OCI-LY3 (cell line): ENCODE measurements around the gene SCYL2.

Experiments used
- H2AFZ ChIP-seq: fragments of 200-600, 300-600 bp; shearing (Covaris generic); 2 replicates; pipeline ENCODE4 v1.6.0; 2014; ENCODE audit warnings: antibody characterized with exemption, low read depth, low read length
- H3K27ac ChIP-seq: fragments of 200-600, 300-600 bp; sonication (generic); 2 replicates; pipeline ENCODE4 v1.5.1; 2014; ENCODE audit warnings: mild to moderate bottlenecking, low read length, moderate library complexity, mixed read lengths
- H3K27me3 ChIP-seq: fragments of 200-600, 300-600 bp; sonication (generic); 2 replicates; pipeline ENCODE4 v1.6.1; 2014; ENCODE audit warnings: low read depth, low read length, mixed read lengths
- H3K36me3 ChIP-seq: fragments of 200-600, 300-600 bp; sonication (generic); replicated peaks from 2 replicates; pipeline ENCODE3; 2014; ENCODE audit warnings: low read depth, low read length, mixed read lengths
- H3K4me1 ChIP-seq: fragments of 300-600, 200-600 bp; sonication (generic); 2 replicates; pipeline ENCODE4 v1.6.1; 2014; ENCODE audit warnings: low read length, mixed read lengths
- H3K4me2 ChIP-seq: fragments of 200-600, 300-600 bp; sonication (generic); 2 replicates; pipeline ENCODE4 v1.6.1; 2014; ENCODE audit warnings: low read length, mixed read lengths
- H3K4me3 ChIP-seq: fragments of 300-600, 200-600 bp; sonication (generic); 2 replicates; pipeline ENCODE4 v1.5.1; 2014; ENCODE audit warnings: antibody characterized with exemption, mild to moderate bottlenecking, low read length, moderate library complexity
- H3K79me2 ChIP-seq: fragments of 300-600, 200-600 bp; shearing (Covaris generic); 2 replicates; pipeline ENCODE4 v1.6.1; 2014; ENCODE audit warnings: mild to moderate bottlenecking, low read length, mixed read lengths
- H3K9ac ChIP-seq: fragments of 300-600, 200-600 bp; shearing (Covaris generic); 2 replicates; pipeline ENCODE4 v1.6.0; 2014; ENCODE audit warnings: mild to moderate bottlenecking, low read length, moderate library complexity
- H3K9me3 ChIP-seq: fragments of 200-600, 300-600 bp; shearing (Covaris generic); 2 replicates; pipeline ENCODE4 v1.6.1; 2014; ENCODE audit warnings: low read length, mixed read lengths; ENCODE audit not compliant: insufficient read depth
- H4K20me1 ChIP-seq: fragments of 200-600, 300-600 bp; sonication (generic); 2 replicates; pipeline ENCODE4 v1.6.1; 2016; ENCODE audit warnings: low read length, mixed read lengths; ENCODE audit not compliant: insufficient read depth
- CTCF ChIP-seq: fragments of 200-600, 300-600 bp; sonication (generic); IDR thresholded peaks from 2 replicates; pipeline ENCODE4 v1.5.1; 2014; ENCODE audit warnings: antibody characterized with exemption, low read length, low read depth
- EZH2phosphoT487 ChIP-seq: fragments of 200-600 bp; shearing (Covaris generic); IDR thresholded peaks from 2 replicates; pipeline ENCODE4 v1.6.1; 2018; ENCODE audit warnings: antibody characterized with exemption, mixed run types, low read depth

SCYL2 gene

DNA sequence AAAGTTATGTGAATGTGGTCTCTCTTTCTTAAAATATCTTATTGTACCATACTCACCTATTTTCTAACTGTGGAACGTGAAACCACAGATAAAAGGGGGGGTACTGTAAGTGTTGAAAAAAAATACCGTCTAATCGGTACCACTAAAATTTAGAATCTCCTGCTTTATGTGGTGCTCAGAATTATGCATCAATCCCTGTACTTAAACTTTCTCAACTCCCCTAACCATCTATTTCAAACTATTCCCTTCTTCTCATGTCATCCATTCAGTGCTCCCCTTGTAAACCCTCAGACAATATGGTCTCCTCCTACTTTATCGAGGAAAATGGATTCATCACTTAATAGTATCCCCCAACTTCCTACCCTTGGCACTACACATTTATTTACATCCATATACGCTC, 23.8 kb upstream of the SCYL2 start:
- Histone ChIP-seq H3K27me3 (no peaks in the 10 kb centered on the region), H3K9me3 (no peaks in the 10 kb centered on the region), H3K4me3 (no peak overlapping the region), H4K20me1 (no peaks in the 10 kb centered on the region), H3K79me2 (no peaks in the 10 kb centered on the region), H3K4me1 (no peaks in the 10 kb centered on the region), H3K4me2 (no peak overlapping the region), H3K36me3 (no peaks in the 10 kb centered on the region), H3K9ac (no peak overlapping the region), H3K27ac (no peak overlapping the region), H2AFZ (no peak overlapping the region)
- TF ChIP-seq EZH2phosphoT487 (no peak), CTCF (no peak)

DNA sequence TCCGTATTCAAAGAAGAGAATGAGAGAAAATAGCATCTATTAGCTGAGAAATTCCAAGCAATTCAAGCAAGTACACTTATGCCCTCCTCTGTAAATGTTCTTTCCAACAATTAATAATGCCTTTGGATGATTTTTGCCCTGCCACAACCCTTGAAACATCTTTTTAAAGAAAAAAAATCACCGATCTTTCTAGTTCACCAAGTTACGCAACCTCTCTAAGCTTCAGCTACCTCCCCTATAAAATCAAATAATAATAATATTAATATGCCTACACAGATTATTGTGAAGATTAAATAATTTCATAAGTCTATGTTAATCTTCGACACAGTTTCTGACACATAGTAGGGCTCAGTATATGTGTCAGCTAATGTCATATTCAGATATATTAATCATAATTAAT, 19.2 kb upstream of the SCYL2 start:
- Histone ChIP-seq H3K36me3 (no peaks in the 10 kb centered on the region), H3K4me2 (no peak overlapping the region), H3K4me3 (no peak overlapping the region), H4K20me1 (no peaks in the 10 kb centered on the region), H2AFZ (no peak overlapping the region), H3K4me1 (0 out of 2 replicates have a peak, but pooled peaks cover 4% of the 10 kb centered on the region), H3K27me3 (no peaks in the 10 kb centered on the region), H3K79me2 (no peaks in the 10 kb centered on the region), H3K9me3 (no peaks in the 10 kb centered on the region), H3K9ac (no peak overlapping the region), H3K27ac (no peak overlapping the region)
- TF ChIP-seq CTCF (no peak), EZH2phosphoT487 (no peak)

DNA sequence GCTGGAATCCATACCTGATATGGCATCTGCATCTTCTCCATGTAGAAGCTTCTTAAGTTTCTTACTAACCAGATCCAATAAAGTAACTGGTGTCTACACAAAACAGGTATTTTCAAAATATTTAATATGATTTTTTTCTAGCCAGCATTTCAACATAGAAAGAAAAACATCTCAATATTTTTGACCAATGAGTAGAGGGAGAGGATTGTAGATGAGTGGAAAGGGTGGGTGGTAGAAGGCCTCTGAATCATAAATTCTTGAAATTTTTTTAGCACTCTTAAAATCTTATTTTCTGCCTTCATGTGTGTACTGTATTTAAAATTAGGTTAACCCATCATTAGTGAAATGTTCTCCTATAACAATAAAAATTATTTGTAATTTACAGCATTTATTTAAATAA, 18.1 kb upstream of the SCYL2 start:
- Histone ChIP-seq H3K79me2 (no peaks in the 10 kb centered on the region), H3K36me3 (no peaks in the 10 kb centered on the region), H4K20me1 (no peaks in the 10 kb centered on the region), H3K9ac (no peak overlapping the region), H3K9me3 (no peaks in the 10 kb centered on the region), H3K4me2 (no peak overlapping the region), H3K27ac (no peak overlapping the region), H2AFZ (no peak overlapping the region), H3K4me3 (no peak overlapping the region), H3K4me1 (0 out of 2 replicates have a peak, but pooled peaks cover 4% of the 10 kb centered on the region), H3K27me3 (no peaks in the 10 kb centered on the region)
- TF ChIP-seq EZH2phosphoT487: no peak
- TF ChIP-seq CTCF: no peak

DNA sequence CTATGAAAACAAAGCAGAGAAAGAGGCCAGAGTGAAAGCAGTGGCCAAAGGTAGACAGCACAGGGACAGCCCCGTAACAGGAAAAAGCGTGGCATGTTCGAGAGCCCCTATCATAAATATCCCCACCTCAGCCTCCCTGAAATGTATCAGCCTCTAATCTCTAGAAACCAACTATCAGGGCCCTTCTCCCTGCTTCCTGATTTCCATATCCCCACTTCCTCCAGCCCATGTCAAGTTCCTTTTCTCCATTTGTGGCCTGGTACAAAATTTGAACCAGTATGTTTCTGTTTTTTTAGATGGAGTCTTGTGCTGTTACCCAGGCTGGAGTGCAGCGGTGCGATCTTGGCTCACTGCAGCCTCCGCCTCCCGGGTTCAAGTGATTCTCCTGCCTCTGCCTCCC, 17.0 kb upstream of the SCYL2 start:
- TF ChIP-seq EZH2phosphoT487 (no peak), CTCF (no peak)
- no peaks in the 10 kb centered on the region for H3K36me3 ChIP-seq
- no peak overlapping the region for H2AFZ ChIP-seq
- 0 out of 2 replicates have a peak, but pooled peaks cover 4% of the 10 kb centered on the region for H3K4me1 ChIP-seq
- no peak overlapping the region for H3K9ac ChIP-seq
- no peak overlapping the region for H3K4me2 ChIP-seq
- no peak overlapping the region for H3K27ac ChIP-seq
- H3K79me2 ChIP-seq: no peaks in the 10 kb centered on the region
- H3K4me3 ChIP-seq: no peak overlapping the region
- H3K9me3 ChIP-seq: no peaks in the 10 kb centered on the region
- H3K27me3 ChIP-seq: no peaks in the 10 kb centered on the region
- H4K20me1 ChIP-seq: no peaks in the 10 kb centered on the region
